HG02571 (cell line): ENCODE data around the gene CYP2C9.
"Not testable (repeated sequence)": the region's sequence is repeated elsewhere in the genome, so short reads cannot be mapped to it uniquely, and the experiment has no call there.

ENCODE experiments used
- ATAC-seq: cut with Tn5 transposase; IDR thresholded peaks from one replicate; pipeline ENCODE4 v1.9.1; 2021; ENCODE audit warnings: mild to moderate bottlenecking, moderate library complexity; ENCODE audit not compliant: unreplicated experiment

The CYP2C9 gene

GRCh38 chr10:94938383-94938782, at the start of gene CYP2C9:
TSS of gene CYP2C9 (plus strand) at chr10:94938658. CDS start at chr10:94938683, 25 bp downstream.
- no peak for ATAC-seq

GRCh38 chr10:94889123-94889522, 49.3 kb upstream of the CYP2C9 start:
- no peak for ATAC-seq

- ATAC-seq = no peak
Measured at GRCh38 chr10:94890264-94891022, 48.0 kb upstream of the CYP2C9 start.

GRCh38 chr10:94898414-94898813, 40.0 kb upstream of the CYP2C9 start:
- ATAC-seq = not testable (repeated sequence)

GRCh38 chr10:94902080-94902479, 36.4 kb upstream of the CYP2C9 start:
- no peak for ATAC-seq

GRCh38 chr10:94902570-94902969, 35.9 kb upstream of the CYP2C9 start:
- no peak for ATAC-seq

GRCh38 chr10:94904506-94905148, 33.8 kb upstream of the CYP2C9 start:
- not testable (repeated sequence) for ATAC-seq

- ATAC-seq = no peak
Measured at GRCh38 chr10:94916423-94916822, 22.0 kb upstream of the CYP2C9 start.

GRCh38 chr10:94936721-94937120, 1.7 kb upstream of the CYP2C9 start:
- ATAC-seq = no peak

GRCh38 chr10:94943432-94944103, 5.1 kb downstream of the CYP2C9 start:
- ATAC-seq = not testable (repeated sequence)

- ATAC-seq = not testable (repeated sequence)
Measured at GRCh38 chr10:94946181-94946580, 7.7 kb downstream of the CYP2C9 start.

GRCh38 chr10:94963901-94964300, 25.4 kb downstream of the CYP2C9 start:
- no peak for ATAC-seq

- ATAC-seq = no peak
Measured at GRCh38 chr10:94983555-94983954, 45.1 kb downstream of the CYP2C9 start.

- no peak for ATAC-seq
Measured at GRCh38 chr10:94989192-94989591, 50.7 kb downstream of the CYP2C9 start.

- no peak for ATAC-seq
Measured at GRCh38 chr10:94991243-94991888, 52.9 kb downstream of the CYP2C9 start.

GRCh38 chr10:94992811-94993210, 54.4 kb downstream of the CYP2C9 start:
- ATAC-seq = no peak

GRCh38 chr10:94997741-94998174, 59.3 kb downstream of the CYP2C9 start:
- no peak for ATAC-seq

- no peak for ATAC-seq
Measured at GRCh38 chr10:95026461-95026860, 88.0 kb downstream of the CYP2C9 start.

GRCh38 chr10:95031656-95032055, 93.2 kb downstream of the CYP2C9 start:
- ATAC-seq = no peak

- ATAC-seq = no peak
Measured at GRCh38 chr10:95034401-95034800, 95.9 kb downstream of the CYP2C9 start.
